ENCODE data around the gene TTC21A. TPM values are rescaled to one million over a fixed set of nuclear protein-coding genes. Genes with fewer than 3 reads are reported as not detected.

Gene TTC21A
- total RNA-seq, 1 donor from 2014 or later = 8.8 TPM

- Histone ChIP-seq H3K4me1 (peaks cover 25% of the 10 kb centered on the region), H3K36me3 (no peaks in the 10 kb centered on the region), H3K27me3 (no peaks in the 10 kb centered on the region), H3K4me3 (no peak overlapping the region), H3K9me3 (no peaks in the 10 kb centered on the region), H3K27ac (peak overlapping the region; percentile 91)
- TF ChIP-seq CTCF (IDR thresholded peaks at IDR 0.05) = no peak
- TF ChIP-seq POLR2AphosphoS5 (IDR thresholded peaks at IDR 0.05; ENCODE audit: insufficient read depth in 1 of 2, low read depth in 1 of 2) = no peak
- no peak for TF ChIP-seq POLR2A (IDR thresholded peaks at IDR 0.05)
- intact Hi-C loops (cut with DNase I) = no loop called here
- peak in 1 of 2 donors; percentile 79 for DNase-seq (ENCODE audit: extremely low spot score in 2 of 2)
These were observed 76.0 kb downstream of the TTC21A start for GRCh38 chr3:39183211-39184080.

GRCh38 chr3:39184081-39184967, 76.8 kb downstream of the TTC21A start:
- intact Hi-C loops (cut with DNase I) = no loop called here
- H3K4me3 ChIP-seq = no peak overlapping the region
- peak in 1 of 2 donors; percentile 76 for DNase-seq (ENCODE audit: extremely low spot score in 2 of 2)
- no peak overlapping the region for H3K27ac ChIP-seq
- H3K4me1 ChIP-seq = peaks cover 18% of the 10 kb centered on the region
- H3K9me3 ChIP-seq = no peaks in the 10 kb centered on the region
- H3K36me3 ChIP-seq = no peaks in the 10 kb centered on the region
- TF ChIP-seq CTCF (IDR thresholded peaks at IDR 0.05) (no peak), POLR2A (IDR thresholded peaks at IDR 0.05) (no peak), POLR2AphosphoS5 (IDR thresholded peaks at IDR 0.05; ENCODE audit: insufficient read depth in 1 of 2, low read depth in 1 of 2) (no peak)
- no peaks in the 10 kb centered on the region for H3K27me3 ChIP-seq

- intact Hi-C loops (cut with DNase I) = no loop called here
- no peak for DNase-seq (ENCODE audit: extremely low spot score in 2 of 2)
- TF ChIP-seq POLR2A (IDR thresholded peaks at IDR 0.05) (no peak), POLR2AphosphoS5 (IDR thresholded peaks at IDR 0.05; ENCODE audit: insufficient read depth in 1 of 2, low read depth in 1 of 2) (no peak), CTCF (IDR thresholded peaks at IDR 0.05) (no peak)
- Histone ChIP-seq H3K9me3 (no peaks in the 10 kb centered on the region), H3K27me3 (no peaks in the 10 kb centered on the region), H3K36me3 (no peaks in the 10 kb centered on the region), H3K27ac (no peak overlapping the region), H3K4me3 (no peak overlapping the region), H3K4me1 (peaks cover 12% of the 10 kb centered on the region)
These were observed 77.4 kb downstream of the TTC21A start for GRCh38 chr3:39184968-39185285.

DNA sequence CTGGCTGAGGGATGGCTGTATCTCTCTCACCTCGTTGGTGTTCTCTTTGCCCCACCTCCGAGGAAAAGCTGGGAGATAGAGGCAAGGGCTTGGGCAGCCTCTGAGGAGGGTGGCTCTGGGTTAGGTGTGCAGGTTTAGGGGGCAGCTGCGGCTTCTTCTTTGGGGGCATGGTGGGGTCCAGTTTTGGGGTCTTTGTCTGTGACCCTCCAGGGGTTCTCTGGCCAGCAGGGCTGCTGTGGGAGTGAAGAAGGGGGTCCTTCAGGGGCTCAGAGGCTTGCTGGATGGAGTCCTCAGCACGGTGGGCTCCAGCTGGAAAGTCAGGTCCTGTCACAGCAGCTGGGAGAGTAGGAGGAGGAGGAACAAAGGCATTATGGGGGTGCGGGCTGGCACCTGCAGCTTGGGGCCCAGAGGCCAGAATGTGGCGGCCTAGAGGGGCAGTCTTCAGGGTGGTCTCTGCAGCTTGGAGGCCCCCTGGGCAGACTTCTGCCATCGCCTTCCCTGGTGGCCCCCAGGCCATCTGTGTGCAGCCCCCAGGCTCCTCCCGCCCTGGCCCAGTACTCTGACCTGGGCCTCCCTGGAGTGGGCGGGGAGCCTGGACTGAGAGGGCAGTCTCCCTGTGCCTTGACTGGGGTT, 78.0 kb downstream of the TTC21A start:
- Histone ChIP-seq H3K4me1 (peaks cover 7% of the 10 kb centered on the region), H3K9me3 (no peaks in the 10 kb centered on the region)
- intact Hi-C loops (cut with DNase I) = no loop called here

More for the DNA sequence above, 78.0 kb downstream of the TTC21A start:
- Histone ChIP-seq H3K4me3 (no peak overlapping the region), H3K27ac (no peak overlapping the region), H3K27me3 (no peaks in the 10 kb centered on the region), H3K36me3 (no peaks in the 10 kb centered on the region)
- no peak for DNase-seq (ENCODE audit: extremely low spot score in 2 of 2)
- no peak for TF ChIP-seq POLR2AphosphoS5 (IDR thresholded peaks at IDR 0.05; ENCODE audit: insufficient read depth in 1 of 2, low read depth in 1 of 2)
- no peak for TF ChIP-seq POLR2A (IDR thresholded peaks at IDR 0.05)
- TF ChIP-seq CTCF (IDR thresholded peaks at IDR 0.05) = no peak

All from vagina (tissue), 2 donors.